Measurements from ENCODE around the gene DMD.

GRCh38 chrX:31670245-31670644 lies 1541.1 kb downstream of the DMD start:
- TF ChIP-seq POLR2AphosphoS5 (IDR thresholded peaks at IDR 0.05; ENCODE audit: borderline replicate concordance, low read depth, low read length) (no peak), EZH2 (IDR thresholded peaks at IDR 0.05) (no peak), FOXP2 (optimal IDR thresholded peaks at IDR 0.05; ENCODE audit: control extremely low read depth, extremely low read length, insufficient read depth) (no peak)
